Endometrial microvascular endothelial cells (primary cell): ENCODE measurements around the gene UBL4A. TPM values are rescaled to one million over a fixed set of nuclear protein-coding genes. Genes with fewer than 3 reads are reported as not detected.

Experiments used
- total RNA-seq: library from RNA; depleted of rRNA; stranded (reverse); fragments of >200 nt; gene quantifications from one replicate; pipeline ENCODE4 v1.2.3, GENCODE V29; 2015; ENCODE audit errors: inconsistent ontology term

Gene UBL4A
- total RNA-seq, 1 donor from 2014 or later, result 59.1 TPM

Other genes starting within 250 kb of the UBL4A start
- gene OPN1MW3, start 229.0 kb downstream of the UBL4A start, total RNA-seq, result not detected
- gene TEX28, start 191.5 kb downstream of the UBL4A start, total RNA-seq, result not detected
- not detected for gene TKTL1, start 190.8 kb downstream of the UBL4A start, total RNA-seq
- 1,820 TPM for gene FLNA, start 112.0 kb downstream of the UBL4A start, total RNA-seq
- 67.0 TPM for gene EMD, start 107.3 kb downstream of the UBL4A start, total RNA-seq
- gene RPL10, start 88.2 kb downstream of the UBL4A start, total RNA-seq, result 7,561 TPM
- 138 TPM for gene DNASE1L1, start 77.4 kb downstream of the UBL4A start, total RNA-seq
- 36.1 TPM for gene TAFAZZIN, start 75.1 kb downstream of the UBL4A start, total RNA-seq
- 108 TPM for gene ATP6AP1, start 57.9 kb downstream of the UBL4A start, total RNA-seq
- 110 TPM for gene GDI1, start 49.5 kb downstream of the UBL4A start, total RNA-seq
- gene FAM50A, start 42.5 kb downstream of the UBL4A start, total RNA-seq, result 34.3 TPM
- gene PLXNA3, start 28.3 kb downstream of the UBL4A start, total RNA-seq, result 8.9 TPM
- 30.1 TPM for gene LAGE3, start 7.3 kb downstream of the UBL4A start, total RNA-seq
- 33.6 TPM for gene SLC10A3, start 4.0 kb upstream of the UBL4A start, total RNA-seq
- gene FAM3A, start 29.6 kb upstream of the UBL4A start, total RNA-seq, result 44.4 TPM
- 85.4 TPM for gene G6PD, start 60.2 kb upstream of the UBL4A start, total RNA-seq
- gene IKBKG, start 61.0 kb upstream of the UBL4A start, total RNA-seq, result 27.7 TPM
- gene CTAG1A, start 98.5 kb upstream of the UBL4A start, total RNA-seq, result not detected
- gene CTAG1B, start 132.7 kb upstream of the UBL4A start, total RNA-seq, result not detected
- gene CTAG2, start 167.0 kb upstream of the UBL4A start, total RNA-seq, result not detected